HG03064 (cell line): Measurements from ENCODE around the gene DSC2.

Experiments used
- ATAC-seq: cut with Tn5 transposase; IDR thresholded peaks from one replicate; pipeline ENCODE4 v1.9.1; 2021; ENCODE audit warnings: low read depth; ENCODE audit not compliant: unreplicated experiment

Gene DSC2

GRCh38 chr18:31099450-31100230 is 2.6 kb downstream of the DSC2 start:
- no peak for ATAC-seq

- no peak for ATAC-seq
These were observed 3.3 kb downstream of the DSC2 start for GRCh38 chr18:31098878-31099277.

GRCh38 chr18:31097666-31098065 is 4.6 kb downstream of the DSC2 start:
- ATAC-seq = no peak

GRCh38 chr18:31093880-31094279 is 8.3 kb downstream of the DSC2 start:
- no peak for ATAC-seq

- no peak for ATAC-seq
These were observed 8.9 kb downstream of the DSC2 start for GRCh38 chr18:31093294-31093693.

- no peak for ATAC-seq
These were observed 10.9 kb downstream of the DSC2 start for GRCh38 chr18:31091350-31091749.

- no peak for ATAC-seq
These were observed 13.7 kb downstream of the DSC2 start for GRCh38 chr18:31088532-31088931.

- ATAC-seq = no peak
These were observed 22.2 kb downstream of the DSC2 start for GRCh38 chr18:31079973-31080372.

GRCh38 chr18:31077878-31078277 is 24.3 kb downstream of the DSC2 start:
- no peak for ATAC-seq

GRCh38 chr18:31072175-31072574 is 30.0 kb downstream of the DSC2 start:
- no peak for ATAC-seq

GRCh38 chr18:31070206-31070605 is 32.0 kb downstream of the DSC2 start:
- no peak for ATAC-seq

- no peak for ATAC-seq
These were observed 36.0 kb downstream of the DSC2 start for GRCh38 chr18:31066266-31066665.

- ATAC-seq = no peak
These were observed 37.0 kb downstream of the DSC2 start for GRCh38 chr18:31065036-31065773.

GRCh38 chr18:31064130-31064529 is 38.1 kb downstream of the DSC2 start:
- ATAC-seq = no peak

- no peak for ATAC-seq
These were observed 40.3 kb downstream of the DSC2 start for GRCh38 chr18:31061945-31062344.

- no peak for ATAC-seq
These were observed 43.3 kb downstream of the DSC2 start for GRCh38 chr18:31058897-31059296.

- no peak for ATAC-seq
These were observed 44.3 kb downstream of the DSC2 start for GRCh38 chr18:31057917-31058316.

- no peak for ATAC-seq
These were observed 45.2 kb downstream of the DSC2 start for GRCh38 chr18:31057051-31057450.

GRCh38 chr18:31056296-31056695 is 45.9 kb downstream of the DSC2 start:
- no peak for ATAC-seq

- no peak for ATAC-seq
These were observed 51.6 kb downstream of the DSC2 start for GRCh38 chr18:31050635-31051034.

GRCh38 chr18:31049189-31049588 is 53.0 kb downstream of the DSC2 start:
- no peak for ATAC-seq

GRCh38 chr18:31048216-31048615 is 54.0 kb downstream of the DSC2 start:
- no peak for ATAC-seq
